Ishikawa (cell line): Measurements from ENCODE around the gene SLA2.

Experiments used
- CEBPB ChIP-seq: IDR thresholded peaks from 2 replicates; pipeline ENCODE4 v1.6.1; 2012
- CREB1 ChIP-seq: IDR thresholded peaks from 2 replicates; pipeline ENCODE4 v1.6.1; 2012; ENCODE audit warnings: low read depth
- EGR1 ChIP-seq: IDR thresholded peaks from 2 replicates; pipeline ENCODE4 v1.6.1; 2012
- EP300 ChIP-seq: IDR thresholded peaks from 2 replicates; pipeline ENCODE4 v1.6.1; 2012; ENCODE audit warnings: borderline replicate concordance
- FOXM1 ChIP-seq: IDR thresholded peaks from 2 replicates; pipeline ENCODE4 v1.6.1; 2012; ENCODE audit warnings: low read depth, borderline replicate concordance
- RAD21 ChIP-seq: IDR thresholded peaks from 2 replicates; pipeline ENCODE4 v1.6.1; 2012; ENCODE audit warnings: low read depth
- REST ChIP-seq: IDR thresholded peaks from 2 replicates; pipeline ENCODE4 v1.6.1; 2012; ENCODE audit warnings: low read depth, mild to moderate bottlenecking
- TAF1 ChIP-seq: IDR thresholded peaks from 2 replicates; pipeline ENCODE4 v1.6.1; 2012; ENCODE audit warnings: low read depth, mild to moderate bottlenecking
- TCF12 ChIP-seq: IDR thresholded peaks from 2 replicates; pipeline ENCODE4 v1.6.1; 2012; ENCODE audit warnings: low read depth
- TEAD4 ChIP-seq: IDR thresholded peaks from 2 replicates; pipeline ENCODE4 v1.6.1; 2012
- YY1 ChIP-seq: IDR thresholded peaks from 2 replicates; pipeline ENCODE4 v1.6.1; 2012; ENCODE audit warnings: low read depth
- ZBTB7A ChIP-seq: IDR thresholded peaks from 2 replicates; pipeline ENCODE4 v1.6.1; 2012; ENCODE audit warnings: low read depth
- TF ChIP-seq, protein P1 (sequence below): IDR thresholded peaks from 2 replicates; pipeline ENCODE4 v1.6.1; 2012
- TF ChIP-seq, protein P2 (sequence below): IDR thresholded peaks from 2 replicates; pipeline ENCODE4 v1.6.1; 2012

SLA2 gene

DNA sequence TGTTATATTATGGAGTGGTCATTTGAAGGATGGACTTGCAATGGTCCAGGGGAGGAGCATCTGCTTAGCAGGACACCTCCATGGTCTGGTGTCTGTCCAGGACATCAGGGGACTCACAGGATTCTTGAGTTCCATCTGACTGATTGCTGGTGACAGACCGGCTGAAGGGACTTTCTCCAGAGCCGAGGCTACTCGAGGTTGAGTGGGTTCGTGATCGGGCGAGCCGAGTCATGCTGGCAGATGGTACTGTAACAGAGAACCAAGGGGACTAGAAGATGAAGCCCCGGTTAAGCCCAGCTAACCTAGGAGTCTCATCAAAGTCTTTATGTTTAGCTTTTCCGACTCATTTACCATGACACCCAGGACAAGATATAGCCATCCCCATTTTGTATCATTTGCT lies 7.5 kb upstream of the SLA2 start:
- TF ChIP-seq, protein P1, sequence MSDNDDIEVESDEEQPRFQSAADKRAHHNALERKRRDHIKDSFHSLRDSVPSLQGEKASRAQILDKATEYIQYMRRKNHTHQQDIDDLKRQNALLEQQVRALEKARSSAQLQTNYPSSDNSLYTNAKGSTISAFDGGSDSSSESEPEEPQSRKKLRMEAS: no peak
- TF ChIP-seq CEBPB (no peak), EP300 (no peak), TCF12 (no peak)

GRCh38 chr20:36647196-36648121 lies 1.5 kb upstream of the SLA2 start:
- TF ChIP-seq YY1 (no peak), RAD21 (no peak), EGR1 (no peak), ZBTB7A (no peak), EP300 (no peak), REST (no peak)
- TF ChIP-seq, protein P1: no peak
- TF ChIP-seq, protein P2, sequence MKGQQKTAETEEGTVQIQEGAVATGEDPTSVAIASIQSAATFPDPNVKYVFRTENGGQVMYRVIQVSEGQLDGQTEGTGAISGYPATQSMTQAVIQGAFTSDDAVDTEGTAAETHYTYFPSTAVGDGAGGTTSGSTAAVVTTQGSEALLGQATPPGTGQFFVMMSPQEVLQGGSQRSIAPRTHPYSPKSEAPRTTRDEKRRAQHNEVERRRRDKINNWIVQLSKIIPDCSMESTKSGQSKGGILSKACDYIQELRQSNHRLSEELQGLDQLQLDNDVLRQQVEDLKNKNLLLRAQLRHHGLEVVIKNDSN: no peak

DNA sequence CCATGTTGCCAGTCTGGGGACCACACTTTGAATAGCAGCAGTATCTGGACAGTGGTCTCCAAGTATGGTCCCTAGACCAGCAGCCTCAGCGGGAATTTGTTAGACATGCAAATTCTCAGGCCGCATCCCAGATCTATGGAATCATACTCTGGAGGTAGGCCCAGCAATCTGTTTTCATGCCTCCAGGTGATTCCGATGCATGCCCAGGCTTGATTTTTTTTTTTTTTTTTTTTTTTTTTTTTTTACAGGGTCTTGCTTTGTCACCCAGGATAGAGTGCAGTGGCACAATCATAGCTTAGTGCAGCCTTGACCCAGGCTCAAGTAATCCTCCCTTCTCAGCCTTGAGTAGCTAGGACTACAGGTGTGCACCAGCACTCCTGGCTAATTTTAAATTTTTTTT lies 682 bp upstream of the SLA2 start:
- TF ChIP-seq, protein P2: no peak
- no peak for TF ChIP-seq FOXM1
- TF ChIP-seq RAD21: no peak
- no peak for TF ChIP-seq ZBTB7A
- TF ChIP-seq TAF1: no peak
- TF ChIP-seq CEBPB: no peak
- no peak for TF ChIP-seq EGR1

GRCh38 chr20:36645353-36645752 lies 643 bp downstream of the SLA2 start:
- TF ChIP-seq EP300 (no peak), ZBTB7A (no peak), TEAD4 (no peak), FOXM1 (no peak), TAF1 (no peak), RAD21 (no peak), EGR1 (no peak), CREB1 (no peak), CEBPB (no peak)
- TF ChIP-seq, protein P1: no peak

DNA sequence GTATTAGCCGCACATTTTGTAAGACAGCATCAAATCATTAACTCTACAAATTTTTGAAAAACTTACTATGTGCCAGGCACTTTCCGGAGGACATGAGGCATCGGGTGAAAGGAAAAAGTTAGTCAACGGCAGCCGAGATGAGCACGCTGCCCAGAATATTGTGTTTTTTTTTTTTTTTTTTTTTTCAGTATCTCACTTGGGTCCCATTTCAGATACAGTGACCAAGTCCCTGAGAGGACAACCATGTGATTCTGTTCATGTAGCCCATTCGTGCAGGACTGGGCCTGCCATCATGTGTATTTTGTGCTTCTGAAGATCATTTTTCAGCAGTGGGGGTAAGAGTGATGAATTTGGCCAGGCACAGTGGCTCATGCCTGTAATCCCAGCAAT lies 1.3 kb downstream of the SLA2 start:
- TF ChIP-seq FOXM1 (no peak), EP300 (no peak), TEAD4 (no peak), TCF12 (no peak), REST (no peak)
- TF ChIP-seq, protein P2: no peak
